GM21360 (cell line): ENCODE results near the gene HOXB2.

Experiments used
- ATAC-seq: cut with Tn5 transposase; IDR thresholded peaks from one replicate; pipeline ENCODE4 v1.9.1; 2021; ENCODE audit warnings: mild to moderate bottlenecking, moderate library complexity; ENCODE audit not compliant: unreplicated experiment

HOXB2 gene

GRCh38 chr17:48545022-48545375, at the start of gene HOXB2:
Gene HOXB2, minus strand, starts transcription at chr17:48545109. Its CDS starts 198 bp downstream, at chr17:48544911.
- no peak for ATAC-seq

DNA sequence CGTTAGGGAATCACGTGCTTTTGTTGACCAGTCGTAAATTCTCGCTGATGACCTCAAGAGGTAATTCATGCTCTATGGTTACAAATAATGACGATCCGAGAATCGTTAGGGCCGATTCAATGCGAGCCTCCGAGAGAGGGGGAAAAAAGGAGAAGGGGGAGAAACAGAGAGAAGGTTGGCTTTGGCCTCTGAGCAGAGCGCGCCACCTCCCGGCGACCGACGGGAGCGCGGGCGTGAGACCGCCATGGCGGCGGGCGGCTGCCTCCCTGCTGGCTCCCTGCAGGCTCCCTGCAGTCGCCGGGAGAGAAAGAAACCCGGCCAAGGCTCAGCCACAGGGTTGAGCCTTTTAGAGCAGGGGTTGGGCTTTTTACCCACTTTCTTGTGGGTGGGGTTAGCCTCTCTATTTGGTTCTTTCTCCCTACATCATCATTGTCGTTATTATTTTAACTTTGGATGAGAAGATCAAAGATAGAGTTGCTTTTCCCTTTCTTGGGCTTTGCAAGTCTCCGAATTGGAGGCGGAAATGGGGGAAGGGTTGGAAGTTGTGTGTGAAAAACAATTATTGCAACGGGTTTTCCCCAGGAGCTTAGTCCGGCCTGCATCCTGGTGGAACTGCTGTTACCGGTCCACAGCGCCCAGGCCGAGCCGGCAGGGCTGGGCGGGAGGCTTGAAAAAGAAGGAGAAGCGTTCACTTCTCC, 49.1 kb upstream of the HOXB2 start:
- ATAC-seq, result no peak

DNA sequence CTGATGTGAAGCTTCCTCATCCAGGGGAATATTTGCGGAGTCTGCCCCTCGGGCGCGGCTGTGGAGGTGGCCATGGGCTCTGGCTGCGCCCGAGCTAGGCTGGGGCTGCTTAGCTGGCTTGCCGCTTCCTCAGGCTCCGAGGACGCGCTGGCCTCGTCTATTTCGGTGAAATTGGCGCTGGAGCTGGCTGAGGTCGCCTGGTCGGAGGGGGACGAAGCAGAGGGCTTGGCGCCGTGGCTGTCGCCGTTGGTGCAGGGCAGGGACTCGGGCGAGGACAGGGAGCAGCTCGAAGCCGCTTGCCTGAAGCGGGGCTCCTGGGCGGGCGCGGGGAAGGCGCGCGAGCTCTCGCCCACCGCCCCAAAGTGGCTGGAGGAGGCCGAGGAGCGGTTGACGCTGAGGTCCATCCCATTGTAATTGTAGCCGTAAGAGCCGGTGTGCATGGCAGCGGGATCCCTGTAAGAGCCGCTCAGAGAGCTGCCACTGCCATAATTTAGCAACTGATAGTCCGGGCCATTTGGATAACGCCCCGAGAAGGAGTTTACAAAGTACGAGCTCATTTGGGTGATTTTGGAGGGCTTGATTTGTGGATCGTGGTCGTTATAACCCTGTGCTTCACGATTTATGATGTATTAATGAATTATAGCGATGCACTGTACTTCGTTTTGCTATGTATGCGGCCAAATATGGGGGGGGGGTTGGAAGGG, 48.4 kb upstream of the HOXB2 start, which contains the start of gene HOXB5:
Gene HOXB5, minus strand, starts transcription at position 654 of the 704 bp plus-strand sequence. Its CDS starts 97 bp downstream, at position 557.
- no peak for ATAC-seq

DNA sequence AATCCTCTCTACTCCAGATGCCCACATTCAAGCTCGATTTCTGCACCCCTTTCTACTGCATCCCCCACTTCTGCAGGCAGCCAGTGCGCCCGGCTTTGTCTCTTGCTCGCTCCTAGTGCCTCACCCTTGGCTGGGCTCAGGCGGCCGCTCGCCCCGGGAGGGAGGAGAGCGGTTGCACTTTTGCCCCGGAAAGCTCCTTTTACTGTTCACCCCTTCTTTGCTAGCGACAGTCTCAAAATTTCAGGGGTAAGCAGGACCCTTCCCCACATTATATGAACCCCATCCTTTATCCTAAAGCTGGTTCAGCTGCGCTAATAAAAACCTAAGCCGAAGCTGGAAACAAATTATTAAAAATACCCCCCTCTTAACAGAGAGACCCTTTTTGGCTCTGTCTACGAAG, 47.7 kb upstream of the HOXB2 start:
- no peak for ATAC-seq

- no peak for ATAC-seq
Measured at GRCh38 chr17:48592057-48592514, 47.2 kb upstream of the HOXB2 start.

GRCh38 chr17:48591255-48592056, 46.5 kb upstream of the HOXB2 start:
- no peak for ATAC-seq

DNA sequence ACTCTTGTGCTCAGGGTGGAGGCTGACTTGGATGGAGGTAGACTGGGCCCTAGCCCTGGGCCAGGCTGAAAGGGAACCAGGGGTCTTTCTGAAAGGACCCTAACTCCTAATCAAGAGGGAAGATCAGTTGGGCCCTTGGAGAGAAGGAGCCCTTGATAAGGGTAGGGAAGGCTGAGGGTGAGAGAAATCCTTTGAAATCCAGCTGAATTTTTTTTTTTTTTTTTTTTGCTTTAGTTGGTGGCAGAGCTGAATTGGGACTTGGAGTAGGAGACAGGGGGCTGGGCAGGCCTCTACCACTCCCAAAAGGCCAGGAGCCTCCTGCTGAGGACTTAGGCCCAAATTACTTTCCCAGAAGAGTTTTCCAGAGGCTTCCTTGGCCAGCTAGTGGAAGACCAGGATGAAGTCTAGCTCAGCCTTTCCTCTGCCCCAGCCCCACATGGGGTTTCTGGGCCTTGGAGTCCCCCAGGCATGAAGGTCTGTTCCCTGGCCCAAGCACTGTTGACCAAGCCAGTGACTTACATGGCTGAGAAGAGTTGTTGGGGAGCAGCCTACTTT, 45.8 kb upstream of the HOXB2 start:
- ATAC-seq, result no peak

DNA sequence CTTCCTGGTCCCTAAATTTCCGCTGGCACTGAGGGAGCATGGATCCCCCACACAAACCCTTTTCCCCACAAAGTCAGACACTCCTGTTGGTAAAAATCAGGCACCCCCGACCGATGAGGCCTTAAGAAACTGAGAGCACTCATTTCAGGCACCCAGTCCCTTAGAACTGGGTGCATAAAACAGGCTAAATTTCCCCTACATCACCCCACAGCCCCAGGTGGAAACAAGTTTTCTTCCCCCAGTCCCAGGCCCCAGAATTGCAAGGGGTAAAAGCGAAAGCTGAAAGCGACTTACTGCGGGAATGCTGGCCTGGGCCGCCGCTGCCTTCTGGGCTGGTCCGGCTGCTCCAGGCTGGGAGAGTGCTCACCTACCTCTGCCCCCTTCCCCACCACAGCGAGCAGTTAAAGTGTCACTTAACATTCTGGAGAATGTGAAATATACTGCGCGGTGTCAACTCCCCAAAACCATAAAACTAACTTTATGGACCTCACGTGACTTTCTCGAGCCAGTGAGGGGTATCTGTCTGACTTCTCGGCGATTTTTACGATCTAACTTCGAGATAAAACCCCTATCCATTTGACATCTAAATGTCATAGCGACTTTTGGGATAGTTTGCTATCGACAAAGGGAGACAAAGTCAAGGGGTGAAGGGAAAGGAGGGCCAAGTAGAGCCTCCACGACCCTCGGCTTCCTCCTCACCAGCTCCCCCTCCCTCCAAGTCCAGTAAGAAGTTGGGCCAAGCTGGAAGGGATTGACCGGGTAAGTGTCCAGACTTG, 45.1 kb upstream of the HOXB2 start, which contains the start of gene HOXB3:
Gene HOXB3, minus strand, starts transcription at position 411 of the 776 bp plus-strand sequence. CDS start 37,767 bp downstream, outside the sequence.
- no peak for ATAC-seq

GRCh38 chr17:48589060-48589830, 44.3 kb upstream of the HOXB2 start:
- ATAC-seq, result no peak

- no peak for ATAC-seq
Measured at GRCh38 chr17:48588528-48588927, 43.6 kb upstream of the HOXB2 start.

- no peak for ATAC-seq
Measured at GRCh38 chr17:48588074-48588415, 43.1 kb upstream of the HOXB2 start.

GRCh38 chr17:48587276-48588073, 42.6 kb upstream of the HOXB2 start:
- ATAC-seq, result no peak

GRCh38 chr17:48586355-48587258, 41.7 kb upstream of the HOXB2 start:
- no peak for ATAC-seq

DNA sequence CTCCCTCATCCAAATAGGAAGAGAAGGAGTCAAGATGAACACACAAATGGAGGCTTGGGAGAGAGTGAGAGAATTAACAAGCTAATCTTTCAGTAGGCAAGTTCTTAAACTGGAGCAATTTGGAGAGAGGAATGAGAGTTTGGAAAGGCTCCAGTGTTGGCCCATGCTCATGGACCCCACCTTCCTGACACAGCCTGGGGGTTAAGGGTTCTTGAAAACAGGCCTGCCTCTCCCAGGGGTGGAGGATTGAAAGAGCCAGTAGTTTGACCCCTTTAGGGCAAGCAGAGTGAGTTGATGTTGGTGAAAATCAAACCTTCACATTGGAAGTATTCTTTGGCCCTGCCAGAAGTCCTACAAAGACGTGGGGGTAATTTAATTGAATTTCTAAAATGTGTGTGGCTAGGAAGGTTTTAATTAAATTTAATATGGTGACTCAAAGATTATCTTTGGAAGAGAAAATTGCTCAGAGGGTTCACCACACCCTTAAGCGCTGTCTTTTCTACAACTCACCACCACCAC, 39.4 kb upstream of the HOXB2 start:
- ATAC-seq, result no peak

DNA sequence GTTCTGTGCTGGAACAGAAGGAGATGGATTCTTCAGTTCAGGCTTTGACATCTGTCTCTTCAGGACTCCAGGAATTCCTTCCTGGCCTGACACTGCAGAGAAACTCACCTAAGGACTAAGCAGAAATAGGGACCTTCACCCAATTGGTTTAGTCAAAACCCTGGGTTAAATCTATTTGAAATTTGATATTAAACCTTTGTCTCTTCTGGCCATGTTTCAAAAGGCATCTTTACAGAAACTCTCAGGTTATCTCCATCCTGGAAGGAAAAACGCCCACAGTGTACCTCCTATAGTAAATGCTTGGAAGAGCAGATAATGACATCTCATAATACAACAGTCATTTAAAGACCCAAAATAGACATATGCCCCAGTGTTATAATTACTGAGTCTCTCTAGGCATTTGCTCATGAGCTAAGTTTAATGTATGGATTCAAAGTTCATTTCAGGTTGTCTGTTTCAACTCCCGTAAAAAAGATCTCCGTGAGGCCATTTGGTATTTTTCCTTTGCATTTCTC, 38.9 kb upstream of the HOXB2 start:
- ATAC-seq, result no peak

- ATAC-seq, result no peak
Measured at GRCh38 chr17:48582750-48583069, 37.8 kb upstream of the HOXB2 start.

DNA sequence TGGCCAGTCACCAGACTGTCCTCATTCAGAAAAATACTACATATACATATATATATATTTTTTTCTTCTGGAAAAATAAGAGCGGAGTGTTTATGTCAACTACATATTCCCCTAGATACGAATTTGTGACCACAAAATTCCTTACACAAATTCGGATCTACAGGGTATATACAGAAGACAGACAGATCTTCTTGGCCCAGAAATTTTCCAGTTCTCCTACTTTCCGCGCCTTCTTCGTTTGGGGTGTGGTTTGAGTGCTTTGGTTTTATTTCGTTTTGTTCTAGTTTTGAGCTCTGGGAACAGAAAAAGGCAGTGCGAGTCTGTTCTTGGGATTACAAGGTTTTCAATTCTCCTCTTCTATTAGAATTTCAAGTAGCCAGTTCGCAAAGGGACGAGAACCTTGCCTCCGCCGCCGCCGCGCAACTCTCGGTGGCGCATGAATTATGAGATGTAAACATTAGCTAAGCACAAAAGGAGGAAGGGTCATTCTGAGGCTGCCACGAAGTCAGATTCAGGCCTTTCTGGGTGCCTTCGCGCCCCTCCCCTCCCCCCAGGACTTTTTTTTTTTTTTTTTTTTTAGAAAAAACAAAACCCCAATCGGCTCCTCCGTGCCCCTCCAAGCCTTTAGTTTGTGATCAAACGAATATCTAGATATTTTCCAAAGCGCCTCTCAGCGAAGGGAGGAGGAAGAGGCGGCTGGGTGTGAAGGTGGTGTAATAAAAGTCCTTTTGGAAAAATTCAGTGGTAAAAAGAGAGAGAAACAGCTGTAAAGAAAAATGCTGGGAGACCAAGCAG, 35.0 kb upstream of the HOXB2 start:
- ATAC-seq, result no peak
